ENCODE results near the gene CLPTM1L. TPM values are rescaled to one million over a fixed set of nuclear protein-coding genes. Genes with fewer than 3 reads are reported as not detected.

The CLPTM1L gene
- 100 to 1,000 TPM in 1 of 2 donors, 10 to 100 TPM in 1; 93.1 to 102 TPM for total RNA-seq
- long read RNA-seq, transcript CLPTM1L-201 (17 exons, 2,500 nt): major isoform, 657 of 796 reads
- long read RNA-seq, partial matches to known transcripts: 22 of 796 reads
- long read RNA-seq, other reads (novel, unspliced or antisense): 116 of 796 reads

DNA sequence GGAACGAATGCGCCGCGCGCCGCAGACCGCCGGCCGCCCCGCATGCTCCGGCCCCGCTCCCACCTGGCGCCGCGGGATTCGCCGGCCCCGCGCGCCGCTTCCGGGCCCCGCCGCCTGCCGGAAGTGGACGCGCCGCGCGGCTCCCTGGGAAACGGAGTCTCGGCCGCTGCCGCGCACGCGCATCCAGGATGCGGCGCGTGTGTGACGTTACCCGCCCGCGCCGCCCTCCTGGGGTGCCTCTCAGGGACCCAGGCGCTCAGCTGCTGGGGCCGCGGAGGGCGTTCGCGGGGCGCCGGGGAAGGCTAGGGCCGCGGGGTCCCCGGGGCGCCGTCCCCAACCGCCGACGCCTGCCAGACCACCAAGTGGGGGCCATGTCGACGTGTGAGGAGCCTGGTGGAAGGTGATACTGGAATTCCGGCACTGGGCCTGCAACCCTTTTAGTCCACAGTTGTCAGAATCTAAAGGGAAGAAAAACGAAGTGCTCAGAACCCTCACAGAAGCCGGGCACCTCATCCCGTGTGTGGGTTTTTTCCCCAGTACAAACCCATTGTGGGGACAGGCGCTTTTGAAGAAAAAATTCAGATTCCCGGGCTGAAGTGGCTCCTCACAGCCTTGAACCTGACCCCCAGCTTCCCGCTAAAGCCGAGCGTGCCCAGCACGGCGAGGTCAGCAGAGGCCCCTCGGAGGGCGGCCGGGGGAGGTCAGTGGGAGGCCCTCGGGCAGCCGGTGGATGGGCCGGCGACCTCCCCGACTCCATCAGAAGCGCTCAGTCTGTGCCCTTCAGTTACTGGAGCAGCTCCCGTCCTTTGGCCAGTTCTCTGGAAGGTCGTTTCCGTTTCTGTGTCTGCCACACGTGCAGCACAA is at the start of gene CLPTM1L:
Gene CLPTM1L (minus strand): TSS at position 125 of the 864 bp plus-strand sequence. CDS start 258 bp downstream, outside the sequence.
- intact Hi-C loops (cut with DNase I, micrococcal nuclease): no loop called here
- peak; percentile 95 for ATAC-seq
- peak; percentile 80 to 91 for DNase-seq

GRCh38 chr5:1393571-1394501 is 48.9 kb upstream of the CLPTM1L start:
- intact Hi-C loops (cut with DNase I, micrococcal nuclease): no loop called here
- DNase-seq: no peak
- no peak for ATAC-seq

DNA sequence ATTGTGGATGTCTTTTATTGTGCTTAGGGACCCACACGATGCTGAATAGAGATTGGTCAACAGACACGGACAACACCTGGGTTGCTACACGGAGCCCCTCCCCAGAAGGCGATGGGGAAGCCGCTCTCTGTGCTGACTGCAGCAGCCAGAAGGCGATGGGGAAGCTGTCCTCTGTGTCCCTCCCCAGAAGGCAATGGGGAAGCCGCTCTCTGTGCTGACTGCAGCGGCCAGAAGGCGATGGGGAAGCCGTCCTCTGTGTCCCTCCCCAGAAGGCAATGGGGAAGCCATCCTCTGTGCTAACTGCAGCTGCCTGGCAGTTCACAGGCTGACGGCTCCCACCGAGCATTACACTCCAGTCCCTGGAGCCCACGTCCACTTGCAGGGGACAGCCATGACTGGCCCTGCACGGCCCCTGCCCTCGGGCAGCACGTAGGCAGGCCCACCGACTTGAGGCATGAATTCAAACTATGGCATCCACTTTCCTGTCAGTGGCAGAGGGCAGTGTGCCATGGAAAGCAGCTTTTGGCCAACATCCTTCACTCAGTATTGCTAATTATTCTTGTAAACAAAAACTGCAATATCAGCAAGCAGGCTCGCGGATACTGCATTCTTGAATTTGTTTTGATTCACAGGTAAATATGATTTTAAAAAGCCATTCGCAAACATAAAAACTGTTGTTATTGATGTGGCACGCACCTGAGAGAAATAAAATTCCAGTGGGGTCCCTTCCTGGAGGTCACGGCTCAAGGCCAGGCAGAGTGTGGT is 48.1 kb upstream of the CLPTM1L start:
- intact Hi-C loops (cut with DNase I, micrococcal nuclease): no loop called here
- no peak for DNase-seq
- ATAC-seq: no peak

DNA sequence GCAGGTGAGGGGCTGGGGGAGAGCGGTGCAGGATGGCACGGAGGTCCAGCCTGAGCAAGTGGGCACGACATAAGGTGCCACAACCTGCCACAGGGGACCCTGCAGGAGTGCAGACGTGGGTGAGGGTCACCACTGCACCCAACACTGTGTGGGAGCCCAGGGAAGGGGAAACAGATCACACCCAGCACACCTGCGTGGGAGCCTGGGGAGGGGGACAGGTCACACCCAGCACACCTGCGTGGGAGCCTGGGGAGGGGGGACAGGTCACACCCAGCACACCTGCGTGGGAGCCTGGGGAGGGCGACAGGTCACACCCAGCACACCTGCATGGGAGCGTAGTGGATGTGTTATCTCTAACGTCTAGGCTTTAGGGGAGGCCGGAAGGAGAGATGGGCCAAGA is 47.4 kb upstream of the CLPTM1L start:
- DNase-seq (no peak), ATAC-seq (no peak)
- intact Hi-C loops (cut with DNase I, micrococcal nuclease): no loop called here

DNA sequence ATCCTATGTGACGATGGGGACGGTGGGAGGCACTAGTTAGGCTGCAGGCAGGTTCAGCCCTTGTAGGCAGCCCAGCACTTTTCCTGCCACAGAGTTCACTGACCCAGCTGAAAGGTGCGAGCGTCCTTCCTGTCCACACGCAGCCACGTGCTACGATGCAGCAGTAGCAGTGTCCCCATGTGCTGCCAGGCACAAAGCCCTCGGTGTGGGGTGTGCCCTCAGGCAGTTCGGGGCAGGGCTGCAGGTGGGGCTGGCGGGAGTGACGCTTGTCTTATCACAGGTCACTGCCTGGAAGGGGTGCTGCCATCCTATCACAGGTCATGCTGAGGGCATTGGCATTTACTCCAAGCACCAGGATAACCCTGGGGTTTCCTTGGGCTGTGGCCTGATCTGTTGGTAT is 46.8 kb upstream of the CLPTM1L start:
- peak; percentile 61 for ATAC-seq
- intact Hi-C loops (cut with DNase I, micrococcal nuclease): no loop called here
- DNase-seq: no peak

GRCh38 chr5:1390861-1391600 is 46.1 kb upstream of the CLPTM1L start:
- ATAC-seq: no peak
- intact Hi-C loops (cut with DNase I, micrococcal nuclease): no loop called here
- DNase-seq: no peak

GRCh38 chr5:1390333-1390732 is 45.4 kb upstream of the CLPTM1L start:
- intact Hi-C loops (cut with DNase I, micrococcal nuclease): no loop called here
- ATAC-seq (no peak), DNase-seq (no peak)

DNA sequence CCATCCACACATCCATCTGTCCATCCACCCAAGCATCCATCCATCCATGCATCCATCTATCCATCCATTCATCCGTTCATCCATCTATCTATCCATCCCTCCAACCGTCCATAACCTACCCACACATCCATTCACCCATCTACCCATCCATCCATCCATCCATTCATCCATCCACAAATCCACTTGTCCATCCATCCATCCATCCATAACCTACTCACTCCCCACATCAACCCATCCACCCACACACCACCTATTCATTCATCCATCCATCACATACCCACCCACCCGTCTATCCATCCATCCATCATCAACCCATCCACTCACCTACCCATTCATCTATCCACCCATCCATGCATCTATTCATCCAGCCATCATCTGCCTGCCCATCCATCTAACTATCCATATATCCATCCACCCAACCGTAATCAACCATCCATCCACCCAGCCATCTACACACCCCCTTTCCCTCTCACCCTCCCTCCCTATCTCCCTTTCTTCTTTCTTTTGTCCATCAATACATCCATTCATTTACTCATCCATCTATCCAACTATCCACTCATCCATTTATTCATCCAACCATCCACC is 43.6 kb upstream of the CLPTM1L start:
- intact Hi-C loops (cut with DNase I, micrococcal nuclease): no loop called here
- DNase-seq: no peak
- ATAC-seq: no peak

GRCh38 chr5:1387876-1388275 is 43.0 kb upstream of the CLPTM1L start:
- no peak for DNase-seq
- intact Hi-C loops (cut with DNase I, micrococcal nuclease): no loop called here
- ATAC-seq: no peak

GRCh38 chr5:1387059-1387755 is 42.3 kb upstream of the CLPTM1L start:
- DNase-seq (no peak), ATAC-seq (no peak)
- intact Hi-C loops (cut with DNase I, micrococcal nuclease): no loop called here

GRCh38 chr5:1386274-1386717 is 41.4 kb upstream of the CLPTM1L start:
- DNase-seq: peak; percentile 55 to 71
- peak; percentile 70 for ATAC-seq
- intact Hi-C loops (cut with DNase I, micrococcal nuclease): no loop called here

DNA sequence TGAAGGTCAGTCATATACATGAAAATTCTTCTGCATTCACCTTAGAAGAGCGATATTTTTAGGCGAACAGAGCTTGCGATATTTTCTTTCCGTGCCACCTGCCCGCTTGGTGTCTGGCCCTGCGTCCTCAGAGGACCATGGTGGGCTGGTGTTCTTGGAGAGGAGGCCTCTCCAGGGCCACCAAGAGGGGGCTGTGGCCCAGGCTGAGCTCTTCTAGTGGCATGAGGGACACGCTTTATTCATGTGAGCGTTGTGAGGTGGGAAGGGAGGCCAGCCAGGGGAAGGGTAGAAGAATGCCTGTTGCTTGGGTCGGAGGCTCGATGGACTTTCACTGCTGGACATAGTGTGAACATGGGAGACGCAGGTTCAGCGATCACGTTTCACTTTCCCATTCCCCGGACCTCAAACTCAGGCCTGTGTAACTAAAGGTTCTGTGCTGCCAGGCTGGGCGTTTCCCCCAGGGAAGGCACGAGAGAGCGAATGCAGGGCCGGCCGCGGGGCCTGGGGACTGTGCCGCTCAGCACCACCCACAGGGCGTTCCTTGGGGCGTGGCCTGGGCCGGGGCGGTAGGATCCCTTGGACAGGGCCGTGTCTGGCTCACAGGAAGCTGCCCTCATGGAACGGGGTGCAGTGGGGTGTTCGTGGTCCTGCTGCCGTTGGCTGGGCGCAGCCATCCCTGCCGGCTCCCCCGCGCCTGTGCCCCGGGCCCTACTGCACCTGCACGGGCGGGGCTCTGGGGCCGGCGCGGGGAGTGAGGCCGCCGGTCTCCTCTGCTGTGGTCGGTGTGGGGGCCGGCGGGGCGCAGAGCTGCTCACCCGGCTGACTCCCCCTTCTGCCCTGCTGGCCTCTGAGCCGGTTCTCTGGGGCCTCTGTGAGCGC is 40.7 kb upstream of the CLPTM1L start:
- peak; percentile 92 to 96 for DNase-seq
- peak; percentile 97 for ATAC-seq
- intact Hi-C loops (cut with DNase I, micrococcal nuclease): no loop called here

DNA sequence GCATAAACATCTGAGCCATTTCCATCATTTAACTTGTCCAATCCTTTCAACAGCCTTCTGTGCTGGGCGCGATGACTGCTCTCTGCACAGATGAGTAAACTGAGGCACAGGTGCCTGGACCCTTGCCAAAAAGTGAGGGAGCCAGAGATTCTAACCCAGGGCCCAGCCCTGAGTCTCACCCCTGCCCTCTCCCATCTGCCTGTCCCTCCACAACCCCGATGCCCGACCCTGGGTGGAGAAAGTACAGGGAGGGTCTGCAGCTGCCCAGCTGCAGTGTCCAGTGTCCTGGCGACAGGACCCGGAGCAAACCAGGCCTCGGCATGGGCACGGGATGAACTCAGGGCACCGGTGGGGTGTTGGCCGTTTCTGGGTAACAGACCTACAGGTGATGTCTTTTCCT is 39.6 kb upstream of the CLPTM1L start:
- intact Hi-C loops (cut with DNase I, micrococcal nuclease): no loop called here
- no peak for ATAC-seq

DNA sequence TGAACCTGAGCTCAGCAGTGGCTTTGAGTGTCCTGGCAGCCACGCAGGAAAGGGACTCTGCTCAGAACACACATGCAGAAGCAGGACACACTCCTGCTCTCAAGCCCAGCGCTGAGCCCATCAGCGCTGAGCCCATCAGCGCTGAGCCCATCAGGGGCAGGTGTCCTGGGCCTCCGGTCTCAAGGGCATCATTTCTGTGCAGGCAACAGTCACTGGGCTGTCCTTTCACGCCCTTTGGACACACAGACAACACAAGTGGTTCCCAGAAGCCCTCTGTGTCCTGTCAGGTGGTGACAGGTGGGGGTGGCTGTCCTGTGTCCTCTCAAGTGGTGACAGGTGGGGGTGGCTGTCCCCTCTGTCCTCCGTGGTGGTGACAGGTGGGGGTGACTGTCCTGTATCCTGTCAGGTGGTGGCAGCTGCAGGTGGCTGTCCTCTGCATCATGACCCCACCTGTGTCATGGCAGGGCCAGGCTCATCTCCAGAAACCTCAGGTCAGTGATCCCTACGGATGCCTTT is 39.0 kb upstream of the CLPTM1L start:
- DNase-seq (no peak), ATAC-seq (no peak)
- intact Hi-C loops (cut with DNase I, micrococcal nuclease): no loop called here

More for the DNA sequence above, 39.6 kb upstream of the CLPTM1L start:
- DNase-seq: no peak

DNA sequence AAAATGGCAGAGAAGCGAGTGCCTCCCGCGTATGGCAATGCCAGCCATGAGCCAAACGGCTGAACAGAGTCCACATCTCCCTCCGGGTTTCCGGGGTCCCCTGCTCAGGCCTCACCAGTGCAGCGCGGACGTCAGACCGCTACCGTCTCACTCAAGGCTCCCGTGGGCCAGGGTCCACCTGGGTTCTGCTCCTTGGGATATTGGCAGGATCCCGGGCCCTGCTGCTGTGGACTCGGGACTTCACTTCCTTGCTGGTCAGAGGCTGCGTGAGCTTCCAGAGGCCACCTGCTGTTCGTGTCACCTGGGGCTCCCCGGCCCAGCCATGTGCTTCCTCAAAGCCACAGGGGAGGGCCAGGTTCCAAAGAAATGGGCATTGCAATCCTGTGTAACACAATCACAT is 38.4 kb upstream of the CLPTM1L start:
- DNase-seq (no peak), ATAC-seq (no peak)
- intact Hi-C loops (cut with DNase I, micrococcal nuclease): no loop called here

DNA sequence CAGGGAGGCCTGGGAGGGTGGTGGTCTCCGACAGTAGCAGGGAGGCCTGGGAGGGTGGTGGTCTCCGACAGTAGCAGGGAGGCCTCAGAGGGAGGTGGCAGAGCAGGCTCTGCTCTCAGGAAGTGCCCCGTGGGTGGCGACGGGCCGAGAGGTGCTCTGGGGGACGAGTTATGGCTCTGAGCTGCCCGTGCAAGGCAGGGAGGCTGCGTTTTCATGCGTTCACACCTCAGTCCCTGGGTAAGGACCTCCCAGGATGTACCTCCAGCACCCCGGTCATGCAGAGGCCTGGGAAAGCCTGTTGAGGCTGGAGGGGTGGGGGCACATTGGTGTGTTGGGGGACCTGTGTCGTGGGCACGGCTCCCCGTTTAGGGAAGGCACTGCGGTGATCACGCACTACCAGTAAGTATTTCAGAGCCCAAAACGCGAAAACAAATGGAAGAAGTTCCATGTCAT is 37.4 kb upstream of the CLPTM1L start:
- no peak for ATAC-seq
- intact Hi-C loops (cut with DNase I, micrococcal nuclease): no loop called here
- no peak for DNase-seq

Measured in left colon (tissue), 2 donors.